Naive thymus-derived CD4-positive, alpha-beta T cell (primary cell): ENCODE data around the gene FILIP1L. TPM values are rescaled to one million over a fixed set of nuclear protein-coding genes. Genes with fewer than 3 reads are reported as not detected.

Experiments used
- ATAC-seq: fragments of 150-1000 bp; cut with Tn5 transposase; 2 replicates; pipeline ENCODE4 v1.10.0; 2021; ENCODE audit warnings: mild to moderate bottlenecking, moderate library complexity
- CTCF ChIA-PET: fragments of 350-600 bp; sonication (Branson Sonifier 250); formaldehyde crosslinking; loops from one replicate; lab custom pipeline; 2021; ENCODE audit warnings: antibody characterized with exemption; lab: Charles Lee
- POLR2A ChIA-PET: fragments of 350-600 bp; sonication (Branson Sonifier 250); formaldehyde crosslinking; loops from one replicate; lab custom pipeline; 2021; ENCODE audit warnings: antibody characterized with exemption, inconsistent platforms; lab: Charles Lee
- DNase-seq, 9 donors: peaks; one replicate each; pipeline versions ENCODE4 v3.0.0 to v3.0.0-alpha.2; 2020 to 2022; ENCODE audit warnings: mixed read lengths in 1 of 9
- H3K27ac ChIP-seq: one replicate; pipeline ENCODE4 v1.7.0; 2013; ENCODE audit warnings: mild to moderate bottlenecking, low read depth, low read length, moderate library complexity
- H3K27me3 ChIP-seq, 2 donors: one replicate each; pipeline ENCODE4 v1.7.0; 2013; ENCODE audit warnings: low read length in 2 of 2, mild to moderate bottlenecking in 2 of 2, moderate library complexity in 2 of 2; ENCODE audit not compliant: control insufficient read depth in 2 of 2, insufficient read depth in 2 of 2
- H3K36me3 ChIP-seq, 3 experiments: 1 replicate in 2 of 3; 2 replicates in 1 of 3; pipeline ENCODE4 v1.7.0; 2013; ENCODE audit warnings: low read length in 3 of 3, mild to moderate bottlenecking in 3 of 3, moderate library complexity in 1 of 3; ENCODE audit not compliant: insufficient read depth in 3 of 3, control insufficient read depth in 2 of 3
- H3K4me1 ChIP-seq, 2 donors: one replicate each; pipeline ENCODE4 v1.7.0; 2013; ENCODE audit warnings: low read length in 2 of 2, mild to moderate bottlenecking in 2 of 2, moderate library complexity in 1 of 2; ENCODE audit not compliant: control insufficient read depth in 2 of 2, insufficient read depth in 2 of 2
- H3K4me3 ChIP-seq: 2 replicates; pipeline ENCODE4 v1.7.0; 2013; ENCODE audit warnings: mild to moderate bottlenecking, low read length
- H3K9me3 ChIP-seq, 3 experiments: 1 replicate in 2 of 3; 2 replicates in 1 of 3; pipeline ENCODE4 v1.7.0; 2013; ENCODE audit warnings: low read length in 3 of 3; ENCODE audit not compliant: control insufficient read depth in 2 of 3
- H3K27ac Mint-ChIP-seq, 9 donors: one replicate each; pipeline ENCODE4 v1.8.0; 2020 to 2022; ENCODE audit warnings: mixed read lengths in 9 of 9, mild to moderate bottlenecking in 8 of 9, moderate library complexity in 5 of 9, inconsistent platforms in 2 of 9
- H3K27me3 Mint-ChIP-seq, 5 donors: one replicate each; pipeline ENCODE4 v1.8.0; 2021 to 2022; ENCODE audit warnings: mixed read lengths in 5 of 5, mild to moderate bottlenecking in 1 of 5
- H3K36me3 Mint-ChIP-seq, 5 donors: one replicate each; pipeline ENCODE4 v1.8.0; 2020 to 2022; ENCODE audit warnings: mixed read lengths in 5 of 5, mild to moderate bottlenecking in 3 of 5, inconsistent platforms in 1 of 5
- H3K4me1 Mint-ChIP-seq, 7 donors: one replicate each; pipeline ENCODE4 v1.8.0; 2020 to 2022; ENCODE audit warnings: mixed read lengths in 7 of 7, mild to moderate bottlenecking in 3 of 7, inconsistent platforms in 1 of 7
- H3K4me3 Mint-ChIP-seq, 10 donors: one replicate each; pipeline ENCODE4 v1.8.0; 2020 to 2022; ENCODE audit warnings: mild to moderate bottlenecking in 10 of 10, mixed read lengths in 10 of 10, moderate library complexity in 6 of 10, inconsistent platforms in 2 of 10
- H3K9me3 Mint-ChIP-seq, 11 donors: one replicate each; pipeline ENCODE4 v1.8.0; 2020 to 2022; ENCODE audit warnings: mixed read lengths in 11 of 11, mild to moderate bottlenecking in 4 of 11, inconsistent platforms in 1 of 11, moderate library complexity in 1 of 11
- intact Hi-C, 2 donors: fragments of 100-400 bp; cut with micrococcal nuclease; formaldehyde crosslinking; loops; one replicate each; pipeline ENCODE4 v1.15.1; 2023
- polyA plus RNA-seq, 2 donors: library from polyadenylated mRNA; unstranded; fragments of 300-500 nt; fragmentation: Illumina TruSeq; gene quantifications; one replicate each; pipeline ENCODE4 v1.2.3, GENCODE V29; 2021
- total RNA-seq, 6 experiments: library from RNA in 5 of 6; stranded (reverse) in 5 of 6; gene quantifications; 1 replicate in 5 of 6; 2 replicates in 1 of 6; pipeline ENCODE4 v1.2.3 and lab custom pipeline; 2021 to 2026

Gene FILIP1L
- total RNA-seq (1 to 10 TPM in 1 of 5 experiments, under 1 TPM in 3, not detected in 1; 0.13 to 6.7 (median 0.30) TPM), polyA plus RNA-seq (under 1 TPM in 1 of 2 donors, not detected in 1; 0.39 TPM), total RNA-seq (lab: John Stamatoyannopoulos, UW) (1.3 reads per million, percentile 2 among the genes with 10 or more reads in this experiment)

- H3K9me3 Mint-ChIP-seq = peaks cover 0 to 2% (median 0%) of the 10 kb centered on the region in 11 donors
- H3K4me3 Mint-ChIP-seq = no peak within 1 kb of the TSS
- no peaks in the 10 kb centered on the region for H3K27me3 Mint-ChIP-seq
- CTCF ChIA-PET = no interaction called here
- H3K4me1 Mint-ChIP-seq = peaks cover 0 to 4% (median 0%) of the 10 kb centered on the region in 7 donors
- intact Hi-C loops = no loop called here
- POLR2A ChIA-PET = no interaction called here
- no peak for ATAC-seq
- Histone ChIP-seq H3K36me3 (no peaks in the 10 kb centered on the region), H3K4me3 (no peak within 1 kb of the TSS), H3K9me3 (no peaks in the 10 kb centered on the region), H3K4me1 (no peaks in the 10 kb centered on the region), H3K27ac (no peak within 1 kb of the TSS), H3K27me3 (no peaks in the 10 kb centered on the region)
- no peak within 1 kb of the TSS for H3K27ac Mint-ChIP-seq
- DNase-seq = no peak
- H3K36me3 Mint-ChIP-seq = peaks cover 0 to 25% (median 10%) of the 10 kb centered on the region in 5 donors
Observed at GRCh38 chr3:100114413-100115030, at the start of gene FILIP1L. FILIP1L (minus strand) TSS chr3:100114501.

- no peaks in the 10 kb centered on the region for H3K27me3 ChIP-seq
- DNase-seq (no peak), ATAC-seq (no peak)
- CTCF ChIA-PET = no interaction called here
- H3K36me3 Mint-ChIP-seq = peaks cover 0 to 35% (median 14%) of the 10 kb centered on the region in 5 donors
- H3K4me1 Mint-ChIP-seq = no peaks in the 10 kb centered on the region
- no peaks in the 10 kb centered on the region for H3K4me1 ChIP-seq
- POLR2A ChIA-PET = no interaction called here
- no peaks in the 10 kb centered on the region for H3K9me3 Mint-ChIP-seq
- H3K27ac Mint-ChIP-seq = no peak overlapping the region
- H3K27ac ChIP-seq = no peak overlapping the region
- H3K4me3 Mint-ChIP-seq = no peak overlapping the region
- no peak overlapping the region for H3K4me3 ChIP-seq
- intact Hi-C loops = no loop called here
- no peaks in the 10 kb centered on the region for H3K9me3 ChIP-seq
- H3K36me3 ChIP-seq = peaks cover 0 to 14% (median 0%) of the 10 kb centered on the region in 3 experiments
- no peaks in the 10 kb centered on the region for H3K27me3 Mint-ChIP-seq
Observed at GRCh38 chr3:100163787-100164186, 49.5 kb upstream of the FILIP1L start.

GRCh38 chr3:100160521-100160920 is 46.2 kb upstream of the FILIP1L start:
- Histone ChIP-seq H3K36me3 (peaks cover 0 to 5% (median 0%) of the 10 kb centered on the region in 3 experiments), H3K9me3 (peaks cover 0 to 3% (median 0%) of the 10 kb centered on the region in 3 experiments), H3K27me3 (no peaks in the 10 kb centered on the region), H3K4me1 (no peaks in the 10 kb centered on the region), H3K27ac (no peak overlapping the region), H3K4me3 (no peak overlapping the region)
- ChIA-PET POLR2A (no interaction called here), CTCF (no interaction called here)
- H3K36me3 Mint-ChIP-seq = peaks cover 0 to 49% (median 28%) of the 10 kb centered on the region in 5 donors
- H3K27me3 Mint-ChIP-seq = no peaks in the 10 kb centered on the region
- H3K27ac Mint-ChIP-seq = no peak overlapping the region
- no peak for ATAC-seq
- H3K4me3 Mint-ChIP-seq = no peak overlapping the region
- peaks cover 0 to 20% (median 8%) of the 10 kb centered on the region in 11 donors for H3K9me3 Mint-ChIP-seq
- intact Hi-C loops = no loop called here
- DNase-seq = no peak
- H3K4me1 Mint-ChIP-seq = no peaks in the 10 kb centered on the region

DNA sequence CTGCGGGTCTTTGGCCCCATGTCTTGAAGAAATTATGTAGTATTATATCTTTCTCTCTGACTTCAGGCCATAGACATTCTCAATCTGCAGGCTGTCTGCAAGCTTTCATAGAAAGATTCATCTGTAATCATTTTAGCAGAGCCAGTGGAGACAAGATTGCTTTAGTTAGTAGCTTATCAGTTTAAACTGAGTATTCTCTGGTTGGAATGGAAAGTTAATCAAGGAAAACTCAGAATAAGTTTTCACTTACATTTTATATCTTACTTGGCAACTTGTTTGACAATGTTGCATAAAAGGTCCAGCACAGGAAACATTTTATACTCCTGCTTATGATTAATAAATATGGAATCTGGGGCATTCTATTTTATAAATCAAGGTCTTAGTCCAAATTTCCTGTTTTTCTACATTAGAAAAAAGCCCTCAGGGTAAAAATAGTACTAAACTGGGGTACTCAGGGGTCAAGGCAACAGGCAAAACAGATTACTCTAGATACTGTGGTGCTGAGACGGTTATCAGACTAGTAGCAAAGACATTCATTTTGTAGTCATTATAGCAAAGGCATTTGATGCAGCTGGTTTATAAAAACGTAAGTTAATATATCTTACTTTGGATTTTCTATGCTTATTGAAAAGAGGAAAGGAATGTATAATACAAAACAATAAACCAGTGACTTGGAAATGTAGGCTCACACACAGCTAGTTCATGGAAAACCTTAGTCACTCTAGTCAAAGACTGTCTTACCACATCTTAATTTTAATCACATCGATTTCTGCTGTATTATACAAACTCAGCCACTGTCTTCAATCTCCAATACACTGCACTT is 45.2 kb upstream of the FILIP1L start:
- no peak overlapping the region for H3K4me3 ChIP-seq
- Mint-ChIP-seq H3K27ac (no peak overlapping the region), H3K9me3 (peaks cover 0 to 29% (median 13%) of the 10 kb centered on the region in 11 donors), H3K4me3 (no peak overlapping the region), H3K4me1 (no peaks in the 10 kb centered on the region), H3K27me3 (no peaks in the 10 kb centered on the region), H3K36me3 (peaks cover 6 to 56% (median 35%) of the 10 kb centered on the region in 5 donors)
- H3K36me3 ChIP-seq = peaks cover 0 to 5% (median 0%) of the 10 kb centered on the region in 3 experiments
- H3K4me1 ChIP-seq = no peaks in the 10 kb centered on the region
- peaks cover 0 to 7% (median 6%) of the 10 kb centered on the region in 3 experiments for H3K9me3 ChIP-seq
- DNase-seq (no peak), ATAC-seq (no peak)
- no peak overlapping the region for H3K27ac ChIP-seq
- ChIA-PET CTCF (no interaction called here), POLR2A (no interaction called here)
- H3K27me3 ChIP-seq = no peaks in the 10 kb centered on the region
- intact Hi-C loops = no loop called here

DNA sequence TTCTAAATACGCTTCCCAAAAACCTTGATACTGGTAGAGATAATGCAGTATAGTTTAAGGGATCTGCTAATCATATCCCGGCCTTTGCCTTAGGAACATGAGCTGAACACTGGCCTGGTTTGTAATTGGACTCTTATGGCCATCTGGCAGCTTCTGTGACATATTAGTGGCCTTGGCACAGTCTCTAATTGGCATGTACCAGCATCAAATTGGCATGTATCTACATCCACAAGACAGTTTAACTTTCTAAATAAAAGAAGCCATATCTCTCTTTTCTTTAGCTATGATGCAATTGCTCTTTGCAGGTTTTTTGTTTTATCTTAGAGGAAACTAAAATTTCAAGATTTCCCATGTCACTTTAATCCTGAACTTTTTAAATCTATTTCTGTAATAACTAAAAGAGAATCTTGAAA is 44.6 kb upstream of the FILIP1L start:
- Mint-ChIP-seq H3K27me3 (no peaks in the 10 kb centered on the region), H3K4me3 (no peak overlapping the region), H3K9me3 (peaks cover 0 to 33% (median 13%) of the 10 kb centered on the region in 11 donors), H3K36me3 (peaks cover 6 to 50% (median 33%) of the 10 kb centered on the region in 5 donors), H3K27ac (no peak overlapping the region), H3K4me1 (no peaks in the 10 kb centered on the region)
- Histone ChIP-seq H3K36me3 (peaks cover 0 to 5% (median 0%) of the 10 kb centered on the region in 3 experiments), H3K9me3 (peaks cover 0 to 7% (median 6%) of the 10 kb centered on the region in 3 experiments), H3K27me3 (no peaks in the 10 kb centered on the region), H3K4me1 (no peaks in the 10 kb centered on the region), H3K27ac (no peak overlapping the region), H3K4me3 (no peak overlapping the region)
- ATAC-seq = no peak
- no peak for DNase-seq
- POLR2A ChIA-PET = no interaction called here
- intact Hi-C loops = no loop called here
- CTCF ChIA-PET = no interaction called here

DNA sequence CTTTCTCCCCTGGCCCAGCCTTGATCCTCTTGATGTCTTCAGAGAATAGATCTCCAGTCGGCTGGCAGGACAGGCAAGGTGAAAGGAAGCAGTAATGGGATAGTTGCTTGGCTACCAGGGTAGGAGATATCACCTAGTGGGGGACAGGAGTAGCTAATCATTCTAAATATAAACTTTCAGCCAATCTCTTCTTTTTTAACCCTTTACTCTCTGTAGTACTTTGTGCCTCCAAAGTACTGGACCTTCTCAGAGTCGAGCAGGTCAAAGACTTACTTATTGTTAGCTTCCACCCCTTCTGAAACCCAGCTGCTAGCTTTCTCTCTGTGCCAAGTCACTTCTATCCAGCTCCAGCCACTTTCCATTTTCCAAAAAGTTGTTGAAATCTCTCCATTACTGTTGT is 43.4 kb upstream of the FILIP1L start:
- Histone ChIP-seq H3K4me1 (no peaks in the 10 kb centered on the region), H3K4me3 (no peak overlapping the region), H3K9me3 (peaks cover 0 to 7% (median 6%) of the 10 kb centered on the region in 3 experiments), H3K27me3 (no peaks in the 10 kb centered on the region), H3K27ac (no peak overlapping the region), H3K36me3 (peaks cover 0 to 5% (median 0%) of the 10 kb centered on the region in 3 experiments)
- no peak overlapping the region for H3K4me3 Mint-ChIP-seq
- no peak for ATAC-seq
- DNase-seq = no peak
- H3K27ac Mint-ChIP-seq = no peak overlapping the region
- intact Hi-C loops = no loop called here
- H3K27me3 Mint-ChIP-seq = no peaks in the 10 kb centered on the region
- peaks cover 0 to 41% (median 16%) of the 10 kb centered on the region in 11 donors for H3K9me3 Mint-ChIP-seq
- POLR2A ChIA-PET = interaction anchor here (0.6 kb wide), 1 partner anchor 340 kb away, joined by 3 read pairs; the partner anchor contains the start of gene CMSS1
- no peaks in the 10 kb centered on the region for H3K4me1 Mint-ChIP-seq
- H3K36me3 Mint-ChIP-seq = peaks cover 10 to 60% (median 40%) of the 10 kb centered on the region in 5 donors
- CTCF ChIA-PET = no interaction called here
